ENCODE results near the gene EFHD2. TPM values are rescaled to one million over a fixed set of nuclear protein-coding genes. Genes with fewer than 3 reads are reported as not detected.

The EFHD2 gene
- total RNA-seq, 1 experiment from 2014 or later: 48.5 TPM

DNA sequence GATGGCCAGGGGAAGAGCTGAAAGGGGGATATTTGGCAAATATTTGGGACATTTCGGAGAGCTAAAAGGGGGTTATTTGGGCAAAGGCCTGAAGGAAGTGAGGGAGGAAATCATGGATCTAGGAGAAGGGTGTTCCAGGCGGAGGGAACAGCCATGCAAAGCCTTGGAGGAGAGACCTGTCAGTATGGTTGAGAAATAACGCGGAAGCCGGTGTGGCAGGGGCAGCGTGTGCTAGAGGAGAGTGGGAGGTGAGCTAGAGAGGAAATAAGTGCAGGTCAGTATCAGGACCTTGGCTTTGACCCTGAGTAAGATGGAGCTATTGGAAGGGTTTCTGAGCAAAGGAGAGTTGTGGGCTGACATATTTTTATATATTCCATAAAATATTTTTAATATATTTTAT is 31.6 kb downstream of the EFHD2 start:
- POLR2A ChIA-PET: interaction anchor here (0.7 to 0.8 kb wide), 2 partner anchors 40 to 104 kb away, joined by 3 read pairs; no protein-coding TSS in a partner anchor
- BruUV-seq (replicated peaks): no TSS peak
- TF ChIP-seq, protein P1, sequence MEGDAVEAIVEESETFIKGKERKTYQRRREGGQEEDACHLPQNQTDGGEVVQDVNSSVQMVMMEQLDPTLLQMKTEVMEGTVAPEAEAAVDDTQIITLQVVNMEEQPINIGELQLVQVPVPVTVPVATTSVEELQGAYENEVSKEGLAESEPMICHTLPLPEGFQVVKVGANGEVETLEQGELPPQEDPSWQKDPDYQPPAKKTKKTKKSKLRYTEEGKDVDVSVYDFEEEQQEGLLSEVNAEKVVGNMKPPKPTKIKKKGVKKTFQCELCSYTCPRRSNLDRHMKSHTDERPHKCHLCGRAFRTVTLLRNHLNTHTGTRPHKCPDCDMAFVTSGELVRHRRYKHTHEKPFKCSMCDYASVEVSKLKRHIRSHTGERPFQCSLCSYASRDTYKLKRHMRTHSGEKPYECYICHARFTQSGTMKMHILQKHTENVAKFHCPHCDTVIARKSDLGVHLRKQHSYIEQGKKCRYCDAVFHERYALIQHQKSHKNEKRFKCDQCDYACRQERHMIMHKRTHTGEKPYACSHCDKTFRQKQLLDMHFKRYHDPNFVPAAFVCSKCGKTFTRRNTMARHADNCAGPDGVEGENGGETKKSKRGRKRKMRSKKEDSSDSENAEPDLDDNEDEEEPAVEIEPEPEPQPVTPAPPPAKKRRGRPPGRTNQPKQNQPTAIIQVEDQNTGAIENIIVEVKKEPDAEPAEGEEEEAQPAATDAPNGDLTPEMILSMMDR (IDR thresholded peaks at IDR 0.05; ENCODE audit: unreplicated experiment): no peak
- CTCF ChIA-PET: interaction anchor here (0.6 to 2.6 kb wide), 4 partner anchors 9 to 149 kb away, joined by 3 to 7 read pairs (median 4); no protein-coding TSS in a partner anchor
- Mint-ChIP-seq H3K27ac (ENCODE audit: low read depth, unreplicated experiment) (no peak overlapping the region), H3K27me3 (ENCODE audit: insufficient read depth, unreplicated experiment) (no peaks in the 10 kb centered on the region), H3K9me3 (ENCODE audit: unreplicated experiment) (no peaks in the 10 kb centered on the region), H3K36me3 (ENCODE audit: insufficient read depth, unreplicated experiment) (no peaks in the 10 kb centered on the region), H3K4me3 (ENCODE audit: unreplicated experiment) (no peak overlapping the region), H3K4me1 (ENCODE audit: insufficient read depth, unreplicated experiment) (no peaks in the 10 kb centered on the region)
- intact Hi-C loops (cut with micrococcal nuclease): no loop called here
- DNase-seq (ENCODE audit: unreplicated experiment): no peak

DNA sequence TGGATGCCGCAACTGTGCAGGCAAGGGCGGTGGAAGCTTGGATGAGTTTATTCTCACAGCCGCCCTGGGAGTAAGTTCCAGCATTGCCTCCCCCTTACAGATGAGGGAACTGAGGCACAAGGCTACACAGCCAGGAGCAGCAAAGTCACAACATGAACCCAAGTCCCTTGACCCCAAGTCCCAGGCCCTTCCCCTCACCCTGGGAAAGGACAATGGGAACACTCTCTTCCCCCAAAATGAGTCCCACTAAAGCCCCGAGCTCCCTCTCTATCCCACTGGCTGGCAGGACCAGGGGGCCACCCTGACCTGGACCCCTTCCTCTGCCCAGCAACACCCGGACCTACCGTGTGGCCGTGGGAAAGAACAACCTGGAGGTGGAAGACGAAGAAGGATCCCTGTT is 32.4 kb downstream of the EFHD2 start:
- no peaks in the 10 kb centered on the region for H3K36me3 Mint-ChIP-seq (ENCODE audit: insufficient read depth, unreplicated experiment)
- no peak overlapping the region for H3K27ac Mint-ChIP-seq (ENCODE audit: low read depth, unreplicated experiment)
- DNase-seq (ENCODE audit: unreplicated experiment): no peak
- ChIA-PET POLR2A (no interaction called here), CTCF (interaction anchor here (0.6 to 2.6 kb wide), 2 partner anchors 48 to 119 kb away, joined by 4 to 5 read pairs; no protein-coding TSS in a partner anchor)
- H3K4me1 Mint-ChIP-seq (ENCODE audit: insufficient read depth, unreplicated experiment): no peaks in the 10 kb centered on the region
- TF ChIP-seq, protein P1 (IDR thresholded peaks at IDR 0.05; ENCODE audit: unreplicated experiment): no peak
- no peaks in the 10 kb centered on the region for H3K9me3 Mint-ChIP-seq (ENCODE audit: unreplicated experiment)
- H3K4me3 Mint-ChIP-seq (ENCODE audit: unreplicated experiment): no peak overlapping the region
- H3K27me3 Mint-ChIP-seq (ENCODE audit: insufficient read depth, unreplicated experiment): no peaks in the 10 kb centered on the region
- BruUV-seq (replicated peaks): no TSS peak
- intact Hi-C loops (cut with micrococcal nuclease): no loop called here

DNA sequence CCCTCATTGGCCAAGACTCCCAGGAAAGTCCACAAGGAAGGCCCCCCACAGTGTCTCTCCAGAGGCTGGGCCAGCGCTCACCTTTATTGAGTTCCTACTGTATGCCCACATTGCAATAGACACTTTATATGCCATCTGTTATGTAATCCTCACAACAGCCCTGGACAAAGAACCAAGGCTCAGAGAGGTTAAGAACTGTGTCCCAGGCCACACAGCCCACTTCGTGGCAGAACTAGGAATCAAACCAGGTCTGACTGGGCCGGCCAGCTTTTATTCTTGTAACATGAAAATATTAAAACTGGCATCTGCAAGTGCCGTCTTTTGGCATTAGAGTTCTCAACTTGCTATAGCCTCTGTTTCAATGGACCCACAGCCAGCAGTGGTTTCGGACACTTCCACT is 33.1 kb downstream of the EFHD2 start:
- no TSS peak for BruUV-seq (replicated peaks)
- H3K4me1 Mint-ChIP-seq (ENCODE audit: insufficient read depth, unreplicated experiment): no peaks in the 10 kb centered on the region
- DNase-seq (ENCODE audit: unreplicated experiment): no peak
- CTCF ChIA-PET: interaction anchor here (1.8 kb wide), 1 partner anchor 119 kb away, joined by 8 read pairs; no protein-coding TSS in a partner anchor
- TF ChIP-seq, protein P1 (IDR thresholded peaks at IDR 0.05; ENCODE audit: unreplicated experiment): no peak
- POLR2A ChIA-PET: interaction anchor here (0.7 kb wide), 1 partner anchor 8 kb away, joined by 4 read pairs; no protein-coding TSS in a partner anchor
- H3K27ac Mint-ChIP-seq (ENCODE audit: low read depth, unreplicated experiment): no peak overlapping the region
- no peaks in the 10 kb centered on the region for H3K27me3 Mint-ChIP-seq (ENCODE audit: insufficient read depth, unreplicated experiment)
- no peaks in the 10 kb centered on the region for H3K36me3 Mint-ChIP-seq (ENCODE audit: insufficient read depth, unreplicated experiment)
- H3K4me3 Mint-ChIP-seq (ENCODE audit: unreplicated experiment): no peak overlapping the region
- no peaks in the 10 kb centered on the region for H3K9me3 Mint-ChIP-seq (ENCODE audit: unreplicated experiment)
- intact Hi-C loops (cut with micrococcal nuclease): no loop called here

DNA sequence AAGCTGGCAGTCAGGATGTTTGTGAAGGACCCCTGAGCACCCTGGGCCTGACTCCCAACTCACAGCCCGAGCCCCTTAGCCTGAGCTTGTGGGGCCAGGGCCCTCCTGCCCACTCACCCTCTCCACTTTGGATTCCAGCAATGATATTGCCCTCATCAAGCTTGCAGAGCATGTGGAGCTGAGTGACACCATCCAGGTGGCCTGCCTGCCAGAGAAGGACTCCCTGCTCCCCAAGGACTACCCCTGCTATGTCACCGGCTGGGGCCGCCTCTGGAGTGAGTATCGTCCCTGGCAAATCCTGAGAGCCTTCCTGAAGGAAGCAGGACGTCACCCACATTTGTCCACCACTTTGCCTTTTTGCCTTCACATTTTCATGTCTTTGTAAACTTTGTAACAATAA is 33.6 kb downstream of the EFHD2 start:
- Mint-ChIP-seq H3K27ac (ENCODE audit: low read depth, unreplicated experiment) (no peak overlapping the region), H3K9me3 (ENCODE audit: unreplicated experiment) (no peaks in the 10 kb centered on the region), H3K4me1 (ENCODE audit: insufficient read depth, unreplicated experiment) (no peaks in the 10 kb centered on the region), H3K27me3 (ENCODE audit: insufficient read depth, unreplicated experiment) (no peaks in the 10 kb centered on the region), H3K36me3 (ENCODE audit: insufficient read depth, unreplicated experiment) (no peaks in the 10 kb centered on the region), H3K4me3 (ENCODE audit: unreplicated experiment) (no peak overlapping the region)
- POLR2A ChIA-PET: interaction anchor here (0.7 kb wide), 1 partner anchor 9 kb away, joined by 4 read pairs; no protein-coding TSS in a partner anchor
- CTCF ChIA-PET: interaction anchor here (0.6 to 1.8 kb wide), 3 partner anchors 12 to 350 kb away, joined by 3 to 8 read pairs (median 4); no protein-coding TSS in a partner anchor
- BruUV-seq (replicated peaks): no TSS peak
- no peak for DNase-seq (ENCODE audit: unreplicated experiment)
- TF ChIP-seq, protein P1 (IDR thresholded peaks at IDR 0.05; ENCODE audit: unreplicated experiment): no peak
- intact Hi-C loops (cut with micrococcal nuclease): no loop called here

All from MCF 10A (cell line).